ENCODE results near the gene PRR11.
"Not testable (repeated sequence)": the region's sequence is repeated elsewhere in the genome, so short reads cannot be mapped to it uniquely, and the experiment has no call there.

Gene PRR11

GRCh38 chr17:59219370-59219769 lies 63.8 kb downstream of the PRR11 start:
- no peak for TF ChIP-seq CTCF (conservative IDR thresholded peaks at IDR 0.05; ENCODE audit: low read depth, low read length)
- no peak overlapping the region for H3K4me3 ChIP-seq (ENCODE audit: low read depth, low read length)
- DNase-seq (ENCODE audit: low read depth) = no peak

- DNase-seq (ENCODE audit: low read depth) = no peak
- no peak for TF ChIP-seq CTCF (conservative IDR thresholded peaks at IDR 0.05; ENCODE audit: low read depth, low read length)
- H3K4me3 ChIP-seq (ENCODE audit: low read depth, low read length) = peak overlapping the region; percentile 81
Observed at GRCh38 chr17:59219992-59220327, 64.4 kb downstream of the PRR11 start.

DNA sequence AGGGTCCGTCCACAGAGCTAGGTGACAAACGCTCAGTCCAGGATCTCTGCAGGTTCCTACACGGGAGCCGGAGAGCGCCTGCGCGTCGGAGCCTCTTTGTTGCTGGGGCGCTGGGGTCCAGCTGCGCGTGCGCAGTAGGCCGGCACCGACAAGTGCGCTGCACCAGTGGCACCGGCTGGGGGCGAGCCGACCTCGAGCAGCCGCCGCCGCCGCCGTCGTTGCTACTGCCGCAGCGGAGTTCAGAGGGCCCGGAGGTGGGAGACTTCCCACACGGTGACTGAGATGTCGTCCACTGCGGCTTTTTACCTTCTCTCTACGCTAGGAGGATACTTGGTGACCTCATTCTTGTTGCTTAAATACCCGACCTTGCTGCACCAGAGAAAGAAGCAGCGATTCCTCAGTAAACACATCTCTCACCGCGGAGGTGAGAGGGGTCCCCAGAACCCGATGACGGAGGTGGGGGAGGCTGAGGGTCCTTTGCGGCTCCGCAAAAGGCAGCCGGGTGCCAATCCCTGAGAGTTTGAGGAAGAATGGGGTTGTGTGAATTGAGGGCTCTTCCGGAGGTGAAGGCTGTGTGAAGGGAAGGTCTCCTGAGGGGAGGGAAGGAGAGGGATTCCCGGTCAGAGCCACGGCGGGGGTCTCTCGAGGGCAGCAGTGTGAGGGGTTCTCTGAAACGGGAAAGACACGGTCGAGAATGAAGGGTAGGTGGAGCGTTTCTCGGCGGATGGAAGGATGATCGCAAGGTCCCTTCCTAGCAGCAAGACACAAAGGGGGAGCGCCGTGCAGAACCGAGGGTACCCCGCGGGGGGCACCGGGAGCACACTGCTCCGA lies 65.0 kb downstream of the PRR11 start, which contains the start of gene GDPD1:
TSS of gene GDPD1 (plus strand) at position 184 of the 831 bp plus-strand sequence. CDS start at position 283, 99 bp downstream.
- DNase-seq (ENCODE audit: low read depth) = peak; percentile 95
- TF ChIP-seq CTCF (conservative IDR thresholded peaks at IDR 0.05; ENCODE audit: low read depth, low read length) = peak; percentile 46
- peak within 1 kb of the TSS; percentile 81 for H3K4me3 ChIP-seq (ENCODE audit: low read depth, low read length)

DNA sequence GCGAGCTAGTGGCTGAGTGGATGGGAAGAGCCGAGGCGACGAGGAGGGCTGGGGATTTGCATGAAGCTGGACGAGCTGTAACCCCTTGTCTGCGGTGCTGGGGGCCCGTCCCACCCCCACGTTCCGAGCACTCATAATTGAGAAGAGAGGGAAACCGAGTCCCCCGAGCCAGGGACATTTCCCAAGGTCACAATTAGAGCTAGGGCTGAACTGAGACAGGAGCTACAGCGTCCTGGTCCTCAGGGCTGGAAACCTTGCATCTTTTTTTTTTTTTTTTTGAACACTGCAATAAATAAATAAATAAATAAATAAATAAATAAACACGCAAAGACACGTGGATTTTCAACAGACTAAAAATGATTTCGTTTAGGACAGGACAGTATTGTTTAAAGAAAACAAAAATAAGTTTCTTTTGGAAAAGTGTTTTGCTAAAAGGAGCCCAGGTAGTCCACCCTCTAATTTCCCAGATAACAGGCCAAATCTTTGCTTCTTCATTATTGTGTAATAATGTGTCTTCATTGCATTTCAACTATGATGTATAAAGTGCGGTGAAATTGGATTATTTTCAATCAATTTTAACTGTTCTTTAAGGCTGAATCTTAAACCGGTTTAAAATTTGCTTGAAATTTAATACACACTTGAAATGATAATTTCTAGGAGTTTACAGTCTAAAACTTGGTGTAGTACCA lies 65.8 kb downstream of the PRR11 start:
- peak; percentile 3 for DNase-seq (ENCODE audit: low read depth)
- no peak for TF ChIP-seq CTCF (conservative IDR thresholded peaks at IDR 0.05; ENCODE audit: low read depth, low read length)

DNA sequence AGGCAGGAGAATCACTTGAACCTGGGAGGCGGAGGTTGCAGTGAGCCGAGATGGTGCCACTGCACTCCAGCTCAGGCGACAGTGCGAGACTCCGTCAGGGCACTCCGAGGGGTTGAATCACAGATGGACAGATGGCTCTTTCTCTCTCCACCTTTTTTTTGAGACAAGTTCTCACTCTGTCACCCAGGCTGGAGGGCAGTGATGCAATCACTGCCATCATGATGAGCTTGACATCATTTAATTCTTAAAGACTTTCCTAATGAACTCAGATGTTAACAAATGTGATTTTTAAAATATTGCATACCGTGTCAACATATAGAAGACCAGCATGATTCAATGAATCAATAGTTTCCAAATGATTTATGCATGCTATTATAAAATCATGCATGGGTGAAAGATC lies 68.3 kb downstream of the PRR11 start:
- DNase-seq (ENCODE audit: low read depth) = no peak
- H3K4me3 ChIP-seq (ENCODE audit: low read depth, low read length) = no peak overlapping the region
- no peak for TF ChIP-seq CTCF (conservative IDR thresholded peaks at IDR 0.05; ENCODE audit: low read depth, low read length)

More for the DNA sequence above, 65.8 kb downstream of the PRR11 start:
- peak overlapping the region; percentile 81 for H3K4me3 ChIP-seq (ENCODE audit: low read depth, low read length)

- H3K4me3 ChIP-seq (ENCODE audit: low read depth, low read length); DNase-seq (ENCODE audit: low read depth): not testable (repeated sequence)
Observed at GRCh38 chr17:59228588-59228987, 73.0 kb downstream of the PRR11 start.

- no peak for TF ChIP-seq CTCF (conservative IDR thresholded peaks at IDR 0.05; ENCODE audit: low read depth, low read length)
- DNase-seq (ENCODE audit: low read depth) = no peak
- H3K4me3 ChIP-seq (ENCODE audit: low read depth, low read length) = no peak overlapping the region
Observed at GRCh38 chr17:59230764-59231163, 75.2 kb downstream of the PRR11 start.
